Stimulated activated naive CD4-positive, alpha-beta T cell (primary cell): Measurements from ENCODE around the gene CDH13.

Experiments
- DNase-seq, 6 experiments: peaks; one replicate each; lab custom pipeline; 2025; lab: John Stamatoyannopoulos, UW

The CDH13 gene

DNA sequence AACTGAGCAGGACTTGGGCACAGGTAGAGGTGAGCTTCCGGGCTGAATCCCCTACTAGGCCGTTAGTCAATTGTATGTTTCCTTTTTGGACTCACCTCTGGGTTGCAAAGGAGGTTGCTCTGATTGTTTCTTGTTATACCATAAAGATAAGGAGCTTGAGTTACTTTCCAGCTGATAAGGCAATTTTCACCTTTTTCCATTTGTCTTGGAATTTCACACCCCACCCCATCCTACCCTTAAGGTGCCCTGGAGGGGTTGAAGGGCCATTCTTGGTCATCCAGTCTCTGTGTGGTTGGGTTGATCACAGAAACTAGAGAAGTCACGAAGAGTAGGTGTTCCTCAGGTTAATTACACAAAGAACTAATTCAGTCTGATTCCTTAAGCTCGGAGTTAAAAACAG is 162.2 kb downstream of the CDH13 start:
- no peak for DNase-seq

- DNase-seq: no peak
Observed at GRCh38 chr16:82792693-82793092, 165.9 kb downstream of the CDH13 start.

DNA sequence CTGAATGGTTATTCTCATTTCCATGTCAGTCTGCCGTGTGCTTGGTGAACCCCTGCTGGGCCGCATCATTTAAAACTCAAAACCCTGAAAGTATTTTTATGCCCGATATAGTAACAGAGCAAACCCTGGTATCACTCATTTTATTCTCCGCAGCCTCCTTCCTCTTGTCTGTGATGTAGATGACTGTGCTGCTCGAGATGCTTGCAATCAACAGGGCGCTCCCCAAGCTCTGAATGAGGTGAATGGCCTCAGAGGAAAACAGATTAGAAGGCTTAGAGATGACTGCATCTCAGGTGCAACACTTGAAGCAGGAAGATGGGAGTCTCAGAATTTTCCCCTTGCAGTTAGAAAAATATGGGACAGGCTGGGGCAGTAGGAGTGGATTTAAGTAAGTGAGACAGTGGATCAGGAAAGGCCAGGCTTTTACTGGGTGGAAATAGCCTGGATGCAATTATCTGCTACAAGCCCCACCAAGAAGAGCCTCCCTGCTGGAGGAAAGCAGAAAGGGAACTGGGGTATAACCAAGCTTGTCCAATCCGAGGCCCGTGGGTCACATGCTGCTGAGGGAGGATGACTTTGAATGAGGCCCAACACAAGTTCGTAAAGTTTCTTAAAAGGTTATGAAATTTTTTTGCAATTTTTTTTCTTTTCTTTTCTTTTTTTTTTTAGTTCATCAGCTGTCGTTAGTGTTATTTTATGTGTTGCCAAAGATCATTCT is 166.9 kb downstream of the CDH13 start:
- DNase-seq: no peak

GRCh38 chr16:82796047-82796446 is 169.3 kb downstream of the CDH13 start:
- DNase-seq: no peak

DNA sequence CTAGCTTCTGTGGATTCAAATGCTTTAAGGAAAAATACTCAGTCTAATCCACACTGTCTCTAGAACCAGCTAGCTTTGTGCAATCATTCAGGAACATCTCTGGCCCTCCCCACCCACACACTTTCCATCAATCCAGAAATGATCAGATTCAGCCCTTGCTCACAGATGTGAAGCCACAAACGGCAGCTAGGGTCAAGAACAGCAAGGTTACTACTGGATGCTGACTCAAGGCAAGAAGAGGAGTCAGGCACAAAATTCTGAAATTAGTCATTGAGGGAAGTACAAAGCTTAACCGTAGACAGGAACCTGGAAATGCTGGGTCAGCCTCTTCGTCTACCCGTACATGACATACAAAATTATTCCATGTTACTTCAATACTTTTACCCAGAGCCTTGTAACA is 174.6 kb downstream of the CDH13 start:
- no peak for DNase-seq

GRCh38 chr16:82805866-82806265 is 179.1 kb downstream of the CDH13 start:
- DNase-seq: no peak

GRCh38 chr16:82807311-82807710 is 180.5 kb downstream of the CDH13 start:
- no peak for DNase-seq

DNA sequence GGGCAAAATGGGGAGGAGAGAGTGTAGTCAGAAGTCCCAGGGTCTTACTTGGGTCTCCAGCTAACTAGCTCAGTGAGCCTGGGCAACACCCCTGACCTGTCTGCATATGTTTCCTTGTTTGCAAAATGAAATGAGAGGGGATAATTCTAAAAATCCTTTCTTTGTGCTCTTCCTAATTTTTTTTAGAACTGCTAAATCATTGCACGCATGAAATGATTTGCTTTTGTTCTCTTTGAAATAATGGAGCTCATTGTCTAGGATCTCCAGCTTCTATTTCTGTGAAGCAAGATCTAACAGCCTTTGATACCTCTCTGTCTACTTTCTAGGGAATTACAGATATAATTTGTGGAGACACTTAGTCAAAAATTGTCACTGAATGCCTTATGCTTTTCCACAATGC is 181.3 kb downstream of the CDH13 start:
- no peak for DNase-seq

- no peak for DNase-seq
Observed at GRCh38 chr16:82810077-82810476, 183.3 kb downstream of the CDH13 start.

DNA sequence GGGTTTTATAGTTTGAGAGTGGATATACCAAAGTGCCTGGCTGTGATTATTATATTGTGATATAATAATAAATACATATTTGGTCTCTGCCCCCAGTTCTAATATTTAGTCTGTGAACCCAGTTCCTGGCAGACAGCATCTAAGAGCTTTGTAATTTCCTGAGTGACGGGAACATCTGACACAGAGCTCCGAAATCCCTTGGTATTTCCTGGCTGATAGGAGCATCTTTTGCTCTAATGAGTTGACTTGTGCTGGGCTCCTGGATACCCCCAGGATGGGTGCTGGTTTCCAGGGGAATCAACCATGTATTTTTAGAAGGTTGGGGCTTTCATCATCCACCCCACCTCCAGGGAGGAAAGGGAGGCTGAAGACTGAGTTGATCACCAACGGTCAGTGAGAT is 187.3 kb downstream of the CDH13 start:
- no peak for DNase-seq

DNA sequence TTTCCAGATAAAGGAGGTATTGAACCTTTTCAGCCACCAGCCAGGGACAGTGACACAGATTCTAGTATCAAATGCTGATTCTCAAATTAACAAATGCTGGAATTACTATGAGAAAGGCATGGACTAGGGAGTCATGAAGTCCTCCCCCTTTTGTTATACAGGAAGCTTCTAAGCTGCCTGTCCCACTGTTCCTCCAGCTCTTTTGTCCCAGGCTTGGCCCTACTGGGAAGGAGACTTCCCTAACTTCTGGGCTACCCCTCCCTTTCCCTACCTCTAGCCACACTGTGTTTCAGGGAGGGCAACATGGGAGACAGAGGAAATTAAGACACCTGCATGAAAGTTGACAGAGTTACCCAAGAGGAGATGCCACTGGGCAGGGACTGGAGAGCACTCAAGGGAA is 192.5 kb downstream of the CDH13 start:
- no peak for DNase-seq

DNA sequence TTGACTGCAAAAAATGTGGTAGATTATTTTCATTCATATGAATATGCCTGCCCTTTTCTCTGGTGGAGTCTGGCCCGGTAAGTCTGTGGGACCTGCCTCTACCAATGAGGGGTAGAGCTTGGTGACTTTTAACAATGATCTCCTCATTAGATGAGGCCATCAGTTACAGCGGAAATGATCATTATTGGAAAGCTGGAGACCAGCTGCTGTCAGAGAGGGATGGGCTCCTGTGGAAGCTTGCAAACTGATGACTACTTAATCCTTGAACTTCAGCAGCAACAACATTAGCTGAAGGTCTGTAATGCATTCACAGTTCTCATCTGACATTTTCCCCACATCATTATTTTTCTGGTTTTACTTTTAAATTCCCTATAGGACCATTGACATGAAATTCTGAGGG is 194.1 kb downstream of the CDH13 start:
- DNase-seq: no peak

DNA sequence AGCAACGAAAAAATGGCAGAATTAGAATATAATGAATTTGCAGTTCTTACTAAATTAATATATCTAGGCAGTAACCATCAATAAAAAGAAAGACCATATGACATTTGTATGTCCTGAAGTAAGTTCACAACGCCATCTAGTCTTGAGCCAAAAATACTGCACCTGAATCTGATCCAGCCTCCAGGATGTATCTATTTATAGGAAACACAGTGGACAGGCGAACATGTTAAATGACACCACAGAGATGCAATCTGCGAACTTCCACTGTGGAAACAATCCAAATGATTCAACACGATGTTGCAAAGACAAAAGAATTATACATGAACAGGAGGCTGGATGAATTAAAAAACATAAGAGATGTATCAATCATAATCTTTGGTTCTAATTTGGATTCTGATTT is 197.6 kb downstream of the CDH13 start:
- DNase-seq: no peak

DNA sequence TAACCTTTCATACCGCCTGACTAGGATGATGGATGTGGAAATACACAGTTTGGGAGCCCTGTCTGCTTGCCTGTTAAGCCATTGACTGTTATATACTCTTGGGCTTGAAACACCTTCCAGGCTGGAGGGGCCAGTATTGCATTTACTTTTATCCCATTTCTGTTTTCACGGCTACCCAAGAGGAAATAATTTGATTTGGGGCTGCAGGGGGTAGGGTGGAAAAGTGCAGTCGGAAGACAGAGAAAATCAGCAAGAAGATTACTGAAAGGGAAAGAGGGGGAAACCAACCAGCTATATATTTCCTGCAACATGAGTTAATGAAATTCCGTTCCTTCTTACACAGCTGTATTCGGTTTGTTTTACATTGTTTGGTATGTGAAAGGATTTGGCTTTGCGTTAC is 202.5 kb downstream of the CDH13 start:
- no peak for DNase-seq

GRCh38 chr16:82830944-82831343 is 204.2 kb downstream of the CDH13 start:
- no peak for DNase-seq

- DNase-seq: no peak
Observed at GRCh38 chr16:82832821-82833220, 206.1 kb downstream of the CDH13 start.

DNA sequence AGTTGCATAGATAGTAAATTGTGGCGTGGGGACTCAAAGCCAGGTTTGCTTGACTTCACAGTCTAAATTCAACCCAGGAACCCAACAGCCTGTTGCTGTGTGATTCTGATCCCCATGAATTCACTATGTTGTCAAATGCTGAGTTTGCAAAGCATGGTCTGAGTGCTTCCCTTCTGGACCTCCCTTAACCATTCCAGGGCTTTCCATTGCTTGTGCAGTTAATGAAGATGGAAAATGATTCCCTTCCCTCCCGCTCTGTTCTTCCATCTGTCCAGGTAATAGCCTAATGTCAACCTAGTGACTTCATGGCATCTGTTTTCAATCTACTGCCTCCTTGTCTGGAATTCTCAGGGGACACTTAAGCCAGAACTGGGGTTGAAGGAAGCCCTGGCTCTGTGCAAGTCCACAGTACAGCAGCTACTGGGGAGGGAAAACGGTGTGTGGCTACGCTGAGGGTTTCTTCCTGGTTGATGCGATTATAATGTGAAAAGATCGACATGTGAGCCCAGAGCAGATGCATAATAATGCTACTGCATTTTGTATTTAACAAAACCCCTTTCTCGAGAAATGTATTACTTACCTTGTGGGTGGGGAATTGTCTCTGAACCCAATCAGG is 206.7 kb downstream of the CDH13 start:
- DNase-seq: no peak

- DNase-seq: no peak
Observed at GRCh38 chr16:82834151-82834815, 207.5 kb downstream of the CDH13 start.

GRCh38 chr16:82835487-82836155 is 208.9 kb downstream of the CDH13 start:
- DNase-seq: no peak

DNA sequence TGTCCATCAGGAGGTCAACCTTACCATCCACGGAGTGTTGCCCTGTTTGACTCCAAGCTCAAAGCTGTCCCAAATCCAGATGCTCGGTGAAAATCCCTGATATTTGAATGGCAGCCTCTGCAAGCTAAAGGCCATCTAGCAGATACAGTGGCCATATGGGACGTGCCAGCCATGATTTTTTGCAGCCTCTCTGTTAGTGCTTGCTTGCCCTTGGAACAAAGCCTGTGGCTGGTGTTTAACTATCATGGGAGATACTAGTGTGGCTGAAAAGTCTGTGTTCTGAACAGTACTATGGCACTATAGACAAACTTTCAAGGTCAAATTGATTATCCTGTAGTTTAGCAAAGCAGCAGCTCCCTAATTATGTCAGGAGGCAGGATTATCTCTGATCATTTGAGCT is 214.3 kb downstream of the CDH13 start:
- DNase-seq: no peak

GRCh38 chr16:82843606-82844271 is 217.0 kb downstream of the CDH13 start:
- no peak for DNase-seq

DNA sequence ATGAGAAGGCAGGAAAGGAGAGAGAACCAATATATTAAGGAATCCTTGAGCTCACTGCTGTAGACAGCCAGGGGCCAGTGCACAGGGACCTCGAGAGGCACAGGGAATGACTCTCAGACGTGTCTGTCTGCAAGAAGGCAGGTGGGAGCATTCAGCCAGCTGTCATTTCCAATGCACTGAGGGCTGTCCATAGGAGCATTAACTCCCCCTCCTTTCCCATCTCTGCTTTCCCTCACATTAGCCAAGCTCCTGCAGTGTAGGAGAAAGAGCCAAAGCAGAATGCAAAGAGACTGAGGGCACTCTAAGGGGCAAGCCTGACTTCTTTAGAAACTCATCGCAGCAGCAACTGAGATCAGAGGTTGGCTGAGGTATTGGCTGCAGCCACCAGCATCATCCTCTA is 218.3 kb downstream of the CDH13 start:
- no peak for DNase-seq
